Prostate gland (tissue), 2 donors: ENCODE measurements around the gene PEAK1.

Source experiments
- CTCF ChIP-seq, 4 experiments: fragments of 200-600 bp in 2 of 4; fragments of 450-650 bp in 2 of 4; sonication (generic) in 2 of 4; IDR thresholded peaks; 1 replicate in 3 of 4; 2 replicates in 1 of 4; pipeline ENCODE4 v1.5.1; 2016 to 2019; ENCODE audit warnings: antibody characterized with exemption in 4 of 4, mild to moderate bottlenecking in 2 of 4, moderate library complexity in 2 of 4
- POLR2A ChIP-seq: fragments of 450-650 bp; IDR thresholded peaks from one replicate; pipeline ENCODE4 v1.6.1; 2016; ENCODE audit warnings: antibody characterized with exemption, mild to moderate bottlenecking

GRCh38 chr15:77282333-77282732 lies 137.6 kb downstream of the PEAK1 start:
- no peak for TF ChIP-seq CTCF (IDR thresholded peaks at IDR 0.05)
- TF ChIP-seq POLR2A: no peak
